Keratinocyte (primary cell): ENCODE data around the gene TMEM150B. TPM values are rescaled to one million over a fixed set of nuclear protein-coding genes. Genes with fewer than 3 reads are reported as not detected.

ENCODE experiments used
- DNase-seq: peaks from one replicate; pipeline ENCODE4 v3.0.0-alpha.2; 2011; ENCODE audit warnings: low read depth, missing footprints, low spot score
- FAIRE-seq: peaks from 2 replicates; lab custom pipeline; 2011; peaks lifted over from hg19 to GRCh38; lab: Jason Lieb, UNC
- H2AFZ ChIP-seq: 2 replicates; pipeline ENCODE4 v1.6.0; 2012; ENCODE audit warnings: low read length, control low read depth, inconsistent platforms; ENCODE audit not compliant: control insufficient read depth
- H3K27ac ChIP-seq: 2 replicates; pipeline ENCODE4 v1.5.1; 2011; ENCODE audit warnings: low read length; ENCODE audit not compliant: control insufficient read depth, insufficient read depth
- H3K27me3 ChIP-seq: 3 replicates; pipeline ENCODE4 v1.6.0; 2011; ENCODE audit warnings: low read length; ENCODE audit not compliant: control insufficient read depth, insufficient read depth; ENCODE audit errors: extremely low read depth
- H3K36me3 ChIP-seq, 2 experiments: 2 replicates in 1 of 2; 3 replicates in 1 of 2; pipeline ENCODE4 v1.5.1; 2011; ENCODE audit warnings: low read length in 2 of 2, mild to moderate bottlenecking in 1 of 2; ENCODE audit not compliant: control insufficient read depth in 2 of 2, insufficient read depth in 2 of 2; ENCODE audit errors: extremely low read depth in 1 of 2
- H3K4me1 ChIP-seq: 3 replicates; pipeline ENCODE4 v1.5.1; 2011; ENCODE audit warnings: low read length; ENCODE audit not compliant: control insufficient read depth, insufficient read depth; ENCODE audit errors: extremely low read depth
- H3K4me2 ChIP-seq: 3 replicates; pipeline ENCODE4 v1.6.0; 2011; ENCODE audit warnings: low read depth, low read length; ENCODE audit not compliant: control insufficient read depth, insufficient read depth; ENCODE audit errors: extremely low read depth
- H3K4me3 ChIP-seq, 3 experiments: fragments of 200-600 bp in 1 of 3; sonication (generic) in 1 of 3; 2 replicates in 2 of 3; 3 replicates in 1 of 3; pipeline ENCODE4 v1.5.1; 2011 to 2016; ENCODE audit warnings: low read length in 3 of 3, mild to moderate bottlenecking in 3 of 3, control low read depth in 2 of 3, inconsistent platforms in 1 of 3, low read depth in 1 of 3, mixed read lengths in 1 of 3, mixed run types in 1 of 3, moderate library complexity in 1 of 3; ENCODE audit not compliant: control insufficient read depth in 2 of 3, insufficient read depth in 2 of 3; ENCODE audit errors: extremely low read depth in 1 of 3
- H3K79me2 ChIP-seq: 2 replicates; pipeline ENCODE4 v1.6.0; 2012; ENCODE audit warnings: low read length; ENCODE audit not compliant: control insufficient read depth, insufficient read depth
- H3K9ac ChIP-seq: 3 replicates; pipeline ENCODE4 v1.6.0; 2011; ENCODE audit warnings: low read length; ENCODE audit not compliant: control insufficient read depth, insufficient read depth; ENCODE audit errors: extremely low read depth
- H3K9me1 ChIP-seq: 3 replicates; pipeline ENCODE4 v1.6.0; 2011; ENCODE audit warnings: low read length; ENCODE audit not compliant: control insufficient read depth, insufficient read depth; ENCODE audit errors: extremely low read depth
- H3K9me3 ChIP-seq: 2 replicates; pipeline ENCODE4 v1.5.1; 2012; ENCODE audit warnings: low read depth, low read length; ENCODE audit not compliant: control insufficient read depth
- H4K20me1 ChIP-seq: 3 replicates; pipeline ENCODE4 v1.6.0; 2011; ENCODE audit warnings: low read length; ENCODE audit not compliant: control insufficient read depth, insufficient read depth; ENCODE audit errors: extremely low read depth
- CTCF ChIP-seq, 3 experiments: IDR thresholded peaks in 1 of 3; conservative IDR thresholded peaks in 1 of 3; optimal IDR thresholded peaks in 1 of 3; 2 replicates in 2 of 3; 3 replicates in 1 of 3; pipeline versions ENCODE3 to v1.5.1; 2011; ENCODE audit warnings: low read length in 3 of 3, mild to moderate bottlenecking in 3 of 3, moderate library complexity in 2 of 3, control low read depth in 1 of 3, inconsistent platforms in 1 of 3; ENCODE audit not compliant: insufficient read depth in 2 of 3; ENCODE audit errors: extremely low read depth in 1 of 3
- EZH2 ChIP-seq: IDR thresholded peaks from one replicate; pipeline ENCODE4 v1.6.1; 2012; ENCODE audit warnings: inconsistent platforms, mild to moderate bottlenecking, low read length, moderate library complexity
- dilution Hi-C: fragments of 300-500 bp; cut with MboI; formaldehyde crosslinking; loops from one replicate; pipeline ENCODE4 v1.7.0; 2020; ENCODE audit warnings: low sequenced_read_pairs; ENCODE audit not compliant: extremely low pct_ligation_motif_present
- polyA plus RNA-seq, 5 experiments: library from polyadenylated mRNA; depleted of rRNA in 3 of 5; stranded (reverse) in 3 of 5; stranded (forward) in 1 of 5; unstranded in 1 of 5; fragments of >200 nt; gene quantifications; 1 replicate in 1 of 5; 2 replicates in 3 of 5; 3 replicates in 1 of 5; pipeline versions ENCODE4 v1.2.1 to v1.2.3, GENCODE V29; 2011 to 2012; ENCODE audit warnings: missing spikeins in 2 of 5, low read depth in 1 of 5, low replicate concordance in 1 of 5

The TMEM150B gene
- polyA plus RNA-seq, 1 donor (not counting 4 experiments of a cell fraction or from before 2014, with no cell fraction given): not detected

- no peak overlapping the region for H2AFZ ChIP-seq
- TF ChIP-seq EZH2: no peak
- no peak for TF ChIP-seq CTCF (optimal IDR thresholded peaks at IDR 0.05 in 1 of 3, IDR thresholded peaks at IDR 0.05 in 1 of 3, conservative IDR thresholded peaks at IDR 0.05 in 1 of 3; ENCODE audit: extremely low read depth in 1 of 3, insufficient read depth in 2 of 3, low read length in 3 of 3)
- peaks cover 19% of the 10 kb centered on the region for H3K27me3 ChIP-seq
- no peak overlapping the region for H3K27ac ChIP-seq
- no peaks in the 10 kb centered on the region for H3K36me3 ChIP-seq
- no peak overlapping the region for H3K4me2 ChIP-seq
- H3K9ac ChIP-seq: no peak overlapping the region
- no peaks in the 10 kb centered on the region for H3K79me2 ChIP-seq
- no peak for FAIRE-seq
- H3K9me1 ChIP-seq: no peaks in the 10 kb centered on the region
- dilution Hi-C loops: no loop called here
- DNase-seq: no peak
- no peak overlapping the region for H3K4me3 ChIP-seq
- no peaks in the 10 kb centered on the region for H3K9me3 ChIP-seq
- no peaks in the 10 kb centered on the region for H3K4me1 ChIP-seq
- no peaks in the 10 kb centered on the region for H4K20me1 ChIP-seq
Observed at GRCh38 chr19:55321466-55322137, 3.5 kb downstream of the TMEM150B start.

GRCh38 chr19:55320844-55321419 is 4.2 kb downstream of the TMEM150B start:
- H3K4me2 ChIP-seq: no peak overlapping the region
- no peaks in the 10 kb centered on the region for H3K36me3 ChIP-seq
- FAIRE-seq (no peak), DNase-seq (no peak)
- H3K9me1 ChIP-seq: no peaks in the 10 kb centered on the region
- H4K20me1 ChIP-seq: no peaks in the 10 kb centered on the region
- H3K9me3 ChIP-seq: no peaks in the 10 kb centered on the region
- no peak overlapping the region for H3K9ac ChIP-seq
- H3K79me2 ChIP-seq: no peaks in the 10 kb centered on the region
- TF ChIP-seq CTCF (optimal IDR thresholded peaks at IDR 0.05 in 1 of 3, IDR thresholded peaks at IDR 0.05 in 1 of 3, conservative IDR thresholded peaks at IDR 0.05 in 1 of 3; ENCODE audit: extremely low read depth in 1 of 3, insufficient read depth in 2 of 3, low read length in 3 of 3) (no peak), EZH2 (no peak)
- H3K27me3 ChIP-seq: peaks cover 19% of the 10 kb centered on the region
- no peak overlapping the region for H3K27ac ChIP-seq
- no peak overlapping the region for H2AFZ ChIP-seq
- peaks cover 5% of the 10 kb centered on the region for H3K4me1 ChIP-seq
- dilution Hi-C loops: no loop called here
- no peak overlapping the region for H3K4me3 ChIP-seq
